NB4 (cell line): ENCODE data around the gene MME.

Source experiments
- DNase-seq: peaks from one replicate; pipeline ENCODE4 v3.0.0; 2010; ENCODE audit warnings: low read depth
- H3K4me3 ChIP-seq: one replicate; pipeline ENCODE4 v1.5.1; 2011; ENCODE audit warnings: mild to moderate bottlenecking, low read depth, low read length, moderate library complexity
- CTCF ChIP-seq: IDR thresholded peaks from one replicate; pipeline ENCODE4 v1.5.1; 2012; ENCODE audit warnings: low read depth, low read length
- MAX ChIP-seq: IDR thresholded peaks from 2 replicates; pipeline ENCODE4 v1.6.1; 2011; ENCODE audit warnings: low read depth, low read length
- MYC ChIP-seq: IDR thresholded peaks from 2 replicates; pipeline ENCODE4 v1.6.1; 2011; ENCODE audit warnings: low read depth, low read length
- POLR2A ChIP-seq: IDR thresholded peaks from 2 replicates; pipeline ENCODE4 v1.6.1; 2011; ENCODE audit warnings: mild to moderate bottlenecking; ENCODE audit not compliant: insufficient read length; ENCODE audit errors: extremely low read depth

The MME gene

GRCh38 chr3:155194973-155195957 lies 115.1 kb downstream of the MME start:
- TF ChIP-seq MAX (no peak), CTCF (no peak), MYC (no peak), POLR2A (no peak)
- DNase-seq, result no peak
- H3K4me3 ChIP-seq, result no peak overlapping the region

- H3K4me3 ChIP-seq, result no peak overlapping the region
- TF ChIP-seq CTCF (no peak), MYC (no peak), POLR2A (no peak), MAX (no peak)
- DNase-seq, result no peak
These were observed 116.3 kb downstream of the MME start for GRCh38 chr3:155196131-155197021.

- DNase-seq, result no peak
- no peak for TF ChIP-seq MAX
- no peak for TF ChIP-seq POLR2A
- no peak for TF ChIP-seq CTCF
- no peak for TF ChIP-seq MYC
- no peak overlapping the region for H3K4me3 ChIP-seq
These were observed 117.7 kb downstream of the MME start for GRCh38 chr3:155197786-155198185.

- peak; percentile 44 for DNase-seq
- no peak overlapping the region for H3K4me3 ChIP-seq
- TF ChIP-seq MYC (no peak), POLR2A (no peak), CTCF (no peak)
These were observed 122.5 kb downstream of the MME start for GRCh38 chr3:155202626-155203025.

GRCh38 chr3:155204851-155205250 lies 124.7 kb downstream of the MME start:
- TF ChIP-seq MAX (no peak), POLR2A (no peak), CTCF (no peak), MYC (no peak)
- H3K4me3 ChIP-seq, result no peak overlapping the region
- no peak for DNase-seq
